Colonic mucosa (tissue), 4 donors: ENCODE data around the gene PHYKPL. TPM values are rescaled to one million over a fixed set of nuclear protein-coding genes. Genes with fewer than 3 reads are reported as not detected.
A peak's percentile ranks its signal among the peaks of the same experiment; 100 is the strongest.

Experiments
- DNase-seq: peaks from one replicate; pipeline ENCODE4 v3.0.0-alpha.2; 2020
- H3K27ac ChIP-seq: fragments of 200-600 bp; one replicate; pipeline ENCODE4 v1.8.0; 2021
- H3K27me3 ChIP-seq: fragments of 200-600 bp; one replicate; pipeline ENCODE4 v1.8.0; 2021
- H3K36me3 ChIP-seq: fragments of 200-600 bp; one replicate; pipeline ENCODE4 v1.8.0; 2021
- H3K4me1 ChIP-seq: fragments of 200-600 bp; one replicate; pipeline ENCODE4 v1.8.0; 2021; ENCODE audit warnings: mild to moderate bottlenecking
- H3K4me3 ChIP-seq: fragments of 200-600 bp; one replicate; pipeline ENCODE4 v1.8.0; 2021
- H3K9ac ChIP-seq, 2 donors: one replicate each; pipeline ENCODE4 v1.7.0; 2013; ENCODE audit warnings: control low read depth in 2 of 2, low read depth in 2 of 2, low read length in 2 of 2
- H3K9me3 ChIP-seq: fragments of 200-600 bp; one replicate; pipeline ENCODE4 v1.8.0; 2021
- intact Hi-C: fragments of 100-400 bp; cut with DNase I; formaldehyde crosslinking; loops from one replicate; pipeline ENCODE4 v1.14.1; 2022
- total RNA-seq, 2 donors: library from RNA; stranded (reverse); fragmentation: NEBNext Ultra II Directional in 1 of 2; extraction: Animal tissue kit (Norgen Biotek cat#: 25700) in 1 of 2; gene quantifications; one replicate each; pipeline ENCODE4 v1.2.1, GENCODE V29; 2021
- TF ChIP-seq, protein P1 (sequence below): fragments of 200-600 bp; IDR thresholded peaks from one replicate; pipeline ENCODE4 v1.8.0; 2022; ENCODE audit warnings: antibody characterized with exemption, mild to moderate bottlenecking
- donor health status: healthy.
- donor health status: DM: no; HTN: no; CAD: no.
- donor health status: DM: no; HTN: no; CAD: no.

Gene PHYKPL
- total RNA-seq, 2 donors from 2014 or later: 101 to 159 TPM

DNA sequence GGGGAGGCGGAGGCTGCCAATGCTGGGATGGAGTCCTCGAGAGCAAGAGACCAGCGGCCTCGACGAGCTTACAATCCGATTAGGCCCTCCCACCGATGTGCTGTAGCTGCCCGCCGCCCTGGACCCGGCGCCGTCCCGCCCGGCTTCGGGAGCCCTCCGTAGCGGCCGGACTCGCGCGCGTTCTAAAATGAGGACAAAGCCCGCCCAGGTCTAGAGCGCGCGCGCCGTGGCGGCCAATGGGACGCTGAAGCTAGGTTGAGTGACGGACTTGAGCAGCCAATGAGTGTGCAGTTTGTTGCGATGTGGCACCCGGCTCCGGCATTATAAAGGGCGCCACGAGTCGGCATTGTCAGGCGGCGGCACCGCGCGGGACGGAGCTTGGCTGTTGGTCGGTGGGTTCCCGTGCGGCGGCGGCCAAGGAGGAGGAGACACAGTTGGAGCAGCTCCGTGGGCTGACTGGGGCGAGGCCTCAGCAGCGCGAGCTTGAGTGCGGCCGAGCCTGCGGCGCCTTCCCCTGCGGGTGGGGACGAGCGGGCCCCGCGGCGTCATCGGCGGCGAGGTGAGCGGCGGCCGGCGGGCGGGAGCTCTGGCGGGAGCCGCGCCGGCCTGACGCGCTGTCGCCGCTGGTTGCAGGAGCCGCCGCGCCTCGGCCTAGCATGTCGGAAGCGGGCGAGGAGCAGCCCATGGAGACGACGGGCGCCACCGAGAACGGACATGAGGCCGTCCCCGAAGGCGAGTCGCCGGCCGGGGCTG is 28.2 kb downstream of the PHYKPL start, which contains the start of gene HNRNPAB:
Gene HNRNPAB (plus strand): TSS at position 352 of the 753 bp plus-strand sequence. CDS start 305 bp downstream, at position 657.
- no peaks in the 10 kb centered on the region for H3K27me3 ChIP-seq
- H3K9me3 ChIP-seq: no peaks in the 10 kb centered on the region
- peaks cover 22% of the 10 kb centered on the region for H3K4me1 ChIP-seq
- no peaks in the 10 kb centered on the region for H3K36me3 ChIP-seq
- intact Hi-C loops: no loop called here
- peak within 1 kb of the TSS; percentile 97 to 99 for H3K9ac ChIP-seq
- H3K27ac ChIP-seq: peak within 1 kb of the TSS; percentile 95
- DNase-seq: peak; percentile 96
- TF ChIP-seq, protein P1, sequence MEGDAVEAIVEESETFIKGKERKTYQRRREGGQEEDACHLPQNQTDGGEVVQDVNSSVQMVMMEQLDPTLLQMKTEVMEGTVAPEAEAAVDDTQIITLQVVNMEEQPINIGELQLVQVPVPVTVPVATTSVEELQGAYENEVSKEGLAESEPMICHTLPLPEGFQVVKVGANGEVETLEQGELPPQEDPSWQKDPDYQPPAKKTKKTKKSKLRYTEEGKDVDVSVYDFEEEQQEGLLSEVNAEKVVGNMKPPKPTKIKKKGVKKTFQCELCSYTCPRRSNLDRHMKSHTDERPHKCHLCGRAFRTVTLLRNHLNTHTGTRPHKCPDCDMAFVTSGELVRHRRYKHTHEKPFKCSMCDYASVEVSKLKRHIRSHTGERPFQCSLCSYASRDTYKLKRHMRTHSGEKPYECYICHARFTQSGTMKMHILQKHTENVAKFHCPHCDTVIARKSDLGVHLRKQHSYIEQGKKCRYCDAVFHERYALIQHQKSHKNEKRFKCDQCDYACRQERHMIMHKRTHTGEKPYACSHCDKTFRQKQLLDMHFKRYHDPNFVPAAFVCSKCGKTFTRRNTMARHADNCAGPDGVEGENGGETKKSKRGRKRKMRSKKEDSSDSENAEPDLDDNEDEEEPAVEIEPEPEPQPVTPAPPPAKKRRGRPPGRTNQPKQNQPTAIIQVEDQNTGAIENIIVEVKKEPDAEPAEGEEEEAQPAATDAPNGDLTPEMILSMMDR: no peak
- H3K4me3 ChIP-seq: peak within 1 kb of the TSS; percentile 90

DNA sequence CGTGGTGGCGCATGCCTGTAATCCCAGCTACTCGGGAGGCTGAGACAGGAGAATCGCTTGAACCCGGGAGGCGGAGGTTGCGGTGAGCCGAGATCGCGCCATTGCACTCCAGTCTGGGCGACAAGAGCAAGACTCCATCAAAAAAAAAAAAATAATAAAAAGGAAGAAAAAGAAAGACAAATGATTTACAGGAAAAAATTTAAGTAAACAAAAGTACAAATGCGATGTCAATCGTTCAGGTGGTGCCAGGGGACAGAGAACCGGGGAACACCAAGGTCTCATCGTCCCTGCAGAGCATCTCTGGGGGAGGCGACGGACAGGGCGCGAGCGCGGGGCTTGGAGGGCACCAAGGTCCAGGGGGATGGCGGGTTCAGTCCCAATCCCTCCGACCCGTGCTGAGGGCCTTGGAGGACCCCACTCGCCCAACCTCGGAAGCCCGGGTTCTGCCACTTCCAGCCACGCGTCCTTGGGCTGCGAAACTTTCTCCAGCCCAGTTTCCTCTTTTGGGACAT is 28.9 kb downstream of the PHYKPL start:
- DNase-seq: no peak
- H3K27ac ChIP-seq: peak overlapping the region; percentile 95
- no peaks in the 10 kb centered on the region for H3K9me3 ChIP-seq
- peak overlapping the region; percentile 90 for H3K4me3 ChIP-seq
- peaks cover 16% of the 10 kb centered on the region for H3K4me1 ChIP-seq
- intact Hi-C loops: no loop called here
- H3K9ac ChIP-seq: peak overlapping the region; percentile 75 to 97
- no peaks in the 10 kb centered on the region for H3K27me3 ChIP-seq
- H3K36me3 ChIP-seq: no peaks in the 10 kb centered on the region
- TF ChIP-seq, protein P1: no peak

DNA sequence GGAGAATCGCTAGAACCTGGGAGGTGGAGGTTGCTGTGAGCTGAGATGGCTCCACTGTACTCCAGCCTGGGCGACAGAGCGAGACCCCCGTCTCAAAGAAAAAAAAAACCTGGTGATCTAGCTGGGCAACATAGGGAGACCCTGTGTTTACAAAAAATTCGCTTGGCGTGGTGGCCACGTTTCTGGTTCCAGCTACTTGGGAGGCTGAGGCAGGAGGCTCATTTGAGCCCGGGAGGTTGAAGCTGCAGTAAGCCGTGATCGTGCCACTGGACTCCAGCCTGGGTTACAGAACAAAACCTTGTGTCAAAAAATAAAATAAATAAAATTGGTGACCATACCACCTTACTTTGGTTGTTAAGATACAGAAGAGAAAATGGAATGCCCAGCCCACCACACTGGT is 30.1 kb downstream of the PHYKPL start:
- Histone ChIP-seq H3K9me3 (no peaks in the 10 kb centered on the region), H3K4me3 (no peak overlapping the region), H3K27me3 (no peaks in the 10 kb centered on the region), H3K4me1 (peaks cover 13% of the 10 kb centered on the region), H3K9ac (no peak overlapping the region), H3K36me3 (no peaks in the 10 kb centered on the region), H3K27ac (no peak overlapping the region)
- DNase-seq: no peak
- TF ChIP-seq, protein P1: no peak
- intact Hi-C loops: no loop called here

DNA sequence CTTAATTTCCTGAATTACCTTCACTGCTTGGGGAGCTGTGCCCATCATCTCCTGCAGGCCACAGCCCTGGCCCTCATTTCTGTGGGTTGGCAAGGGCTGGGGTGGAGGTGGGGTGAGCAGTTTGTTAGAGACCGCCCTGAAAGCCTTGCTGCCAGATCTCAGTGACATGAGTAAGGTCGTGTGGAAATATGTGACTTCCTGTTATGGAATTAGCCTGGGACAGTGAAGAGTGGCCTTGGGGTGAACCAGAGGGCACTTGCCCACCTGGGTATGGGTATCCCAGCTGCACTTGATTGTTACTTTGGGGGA is 30.7 kb downstream of the PHYKPL start:
- no peak for DNase-seq
- no peaks in the 10 kb centered on the region for H3K9me3 ChIP-seq
- no peaks in the 10 kb centered on the region for H3K27me3 ChIP-seq
- H3K27ac ChIP-seq: no peak overlapping the region
- TF ChIP-seq, protein P1: no peak
- no peak overlapping the region for H3K4me3 ChIP-seq
- H3K36me3 ChIP-seq: no peaks in the 10 kb centered on the region
- intact Hi-C loops: no loop called here
- H3K9ac ChIP-seq: peak overlapping the region in 1 of 2 donors; percentile 6
- peaks cover 12% of the 10 kb centered on the region for H3K4me1 ChIP-seq

DNA sequence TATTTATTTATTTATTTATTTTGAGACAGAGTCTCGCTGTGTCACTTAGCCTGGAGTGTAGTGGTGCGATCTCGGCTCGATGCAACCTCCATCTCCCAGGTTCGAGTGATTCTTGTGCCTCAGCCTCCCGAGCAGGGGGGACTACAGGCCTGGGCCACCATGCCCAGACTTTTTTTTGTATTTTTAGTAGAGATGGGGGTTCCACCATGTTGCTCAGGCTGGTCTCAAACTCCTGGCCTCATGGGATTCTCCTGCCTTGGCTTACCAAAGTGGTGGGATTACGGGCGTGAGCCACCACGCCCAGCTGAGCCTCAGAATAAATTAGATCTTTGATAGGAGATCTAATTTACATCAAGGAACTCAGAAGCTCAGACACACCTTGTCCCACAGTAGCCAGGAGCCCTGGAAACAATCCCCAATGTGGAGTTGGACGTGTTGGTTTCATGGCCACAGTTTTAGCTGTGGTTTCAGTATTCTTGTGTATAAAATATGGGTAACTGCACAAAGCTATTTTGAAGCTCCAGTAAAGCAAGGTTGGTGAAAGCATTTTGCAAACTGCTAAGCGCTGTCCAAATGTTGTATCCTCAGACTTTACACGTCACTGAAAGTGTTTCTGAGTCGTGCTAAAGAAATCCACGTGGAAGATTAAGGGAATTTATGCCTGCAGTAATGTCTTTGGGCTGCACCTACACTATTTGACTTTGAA is 31.2 kb downstream of the PHYKPL start:
- no peak for DNase-seq
- Histone ChIP-seq H3K27me3 (no peaks in the 10 kb centered on the region), H3K4me1 (peaks cover 7% of the 10 kb centered on the region), H3K9me3 (no peaks in the 10 kb centered on the region), H3K9ac (peak overlapping the region in 1 of 2 donors; percentile 6), H3K4me3 (no peak overlapping the region), H3K36me3 (no peaks in the 10 kb centered on the region), H3K27ac (no peak overlapping the region)
- intact Hi-C loops: no loop called here
- TF ChIP-seq, protein P1: no peak
